Measurements from ENCODE around the gene UBR2. TPM values are rescaled to one million over a fixed set of nuclear protein-coding genes. Genes with fewer than 3 reads are reported as not detected.

UBR2 gene
- total and polyA plus RNA-seq, 9 of the 15 experiments (the other 6 are each of a cell fraction or from before 2014, with no cell fraction given): 9.1 to 38.9 (median 23.4) TPM

DNA sequence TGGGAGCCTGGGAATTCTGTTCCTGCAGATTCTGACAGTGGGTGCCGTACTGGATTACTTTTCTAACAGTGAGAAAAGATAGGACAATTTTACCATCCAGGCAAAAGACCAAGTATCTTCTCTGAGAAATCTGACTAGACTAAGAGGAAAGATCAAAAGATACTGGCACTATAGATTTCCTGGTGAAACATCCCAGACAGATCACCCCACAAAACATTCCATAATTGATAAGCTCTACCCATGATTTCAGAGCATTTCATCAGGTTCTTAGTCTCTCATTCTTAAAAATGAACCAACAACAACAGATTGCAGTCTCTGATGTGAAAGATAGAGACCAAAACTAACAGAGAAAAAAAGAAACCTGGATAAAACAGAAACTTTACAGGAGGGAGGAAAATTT, 13.6 kb upstream of the UBR2 start (continued):
- TF ChIP-seq ARID1B (IDR thresholded peaks at IDR 0.05) (peak; percentile 24; the same call in 1 of the 2 replicates), CEBPG (CRISPR knock-in tag; IDR thresholded peaks at IDR 0.05) (no peak), CEBPG (tag; conservative IDR thresholded peaks at IDR 0.05 in 1 of 2, IDR thresholded peaks at IDR 0.05 in 1 of 2) (peak; percentile 56 to 94; a peak in 3 of 4 replicates), POLR2B (IDR thresholded peaks at IDR 0.05; ENCODE audit: low read depth, partially characterized antibody) (no peak), JUND (IDR thresholded peaks at IDR 0.05; ENCODE audit: borderline replicate concordance, low read depth, low read length) (peak; percentile 17; the same call in 1 of the 2 replicates), JUND (tag; IDR thresholded peaks at IDR 0.05; ENCODE audit: borderline replicate concordance, low read depth, low read length) (no peak), KHSRP (IDR thresholded peaks at IDR 0.05) (no peak; the same call in 1 of the 2 replicates), FOXJ3 (CRISPR knock-in tag; IDR thresholded peaks at IDR 0.05) (no peak), ETV1 (tag; conservative IDR thresholded peaks at IDR 0.05; ENCODE audit: low read depth) (no peak), MTA2 (IDR thresholded peaks at IDR 0.05; ENCODE audit: low read depth) (no peak), SMARCA4 (IDR thresholded peaks at IDR 0.05) (no peak), SUPT5H (IDR thresholded peaks at IDR 0.05) (no peak), CTBP1 (IDR thresholded peaks at IDR 0.05; ENCODE audit: borderline replicate concordance) (peak; percentile 34; the same call in 1 of the 2 replicates), PCBP1 (IDR thresholded peaks at IDR 0.05; ENCODE audit: low read depth, low read length, poor library complexity, severe bottlenecking) (no peak), ATF7 (IDR thresholded peaks at IDR 0.05) (0 out of 2 replicates have a peak, but pooled peaks have one; percentile 54), GABPB2 (CRISPR knock-in tag; conservative IDR thresholded peaks at IDR 0.05) (no peak), MAFG (tag; conservative IDR thresholded peaks at IDR 0.05) (no peak)
- TF ChIP-seq, protein P1, sequence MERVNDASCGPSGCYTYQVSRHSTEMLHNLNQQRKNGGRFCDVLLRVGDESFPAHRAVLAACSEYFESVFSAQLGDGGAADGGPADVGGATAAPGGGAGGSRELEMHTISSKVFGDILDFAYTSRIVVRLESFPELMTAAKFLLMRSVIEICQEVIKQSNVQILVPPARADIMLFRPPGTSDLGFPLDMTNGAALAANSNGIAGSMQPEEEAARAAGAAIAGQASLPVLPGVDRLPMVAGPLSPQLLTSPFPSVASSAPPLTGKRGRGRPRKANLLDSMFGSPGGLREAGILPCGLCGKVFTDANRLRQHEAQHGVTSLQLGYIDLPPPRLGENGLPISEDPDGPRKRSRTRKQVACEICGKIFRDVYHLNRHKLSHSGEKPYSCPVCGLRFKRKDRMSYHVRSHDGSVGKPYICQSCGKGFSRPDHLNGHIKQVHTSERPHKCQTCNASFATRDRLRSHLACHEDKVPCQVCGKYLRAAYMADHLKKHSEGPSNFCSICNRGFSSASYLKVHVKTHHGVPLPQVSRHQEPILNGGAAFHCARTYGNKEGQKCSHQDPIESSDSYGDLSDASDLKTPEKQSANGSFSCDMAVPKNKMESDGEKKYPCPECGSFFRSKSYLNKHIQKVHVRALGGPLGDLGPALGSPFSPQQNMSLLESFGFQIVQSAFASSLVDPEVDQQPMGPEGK (CRISPR knock-in tag; IDR thresholded peaks at IDR 0.05; ENCODE audit: borderline replicate concordance): no peak
- TF ChIP-seq, protein P2, sequence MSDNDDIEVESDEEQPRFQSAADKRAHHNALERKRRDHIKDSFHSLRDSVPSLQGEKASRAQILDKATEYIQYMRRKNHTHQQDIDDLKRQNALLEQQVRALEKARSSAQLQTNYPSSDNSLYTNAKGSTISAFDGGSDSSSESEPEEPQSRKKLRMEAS (CRISPR knock-in tag; IDR thresholded peaks at IDR 0.05): no peak
- TF ChIP-seq, protein P3, sequence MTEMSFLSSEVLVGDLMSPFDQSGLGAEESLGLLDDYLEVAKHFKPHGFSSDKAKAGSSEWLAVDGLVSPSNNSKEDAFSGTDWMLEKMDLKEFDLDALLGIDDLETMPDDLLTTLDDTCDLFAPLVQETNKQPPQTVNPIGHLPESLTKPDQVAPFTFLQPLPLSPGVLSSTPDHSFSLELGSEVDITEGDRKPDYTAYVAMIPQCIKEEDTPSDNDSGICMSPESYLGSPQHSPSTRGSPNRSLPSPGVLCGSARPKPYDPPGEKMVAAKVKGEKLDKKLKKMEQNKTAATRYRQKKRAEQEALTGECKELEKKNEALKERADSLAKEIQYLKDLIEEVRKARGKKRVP (CRISPR knock-in tag; IDR thresholded peaks at IDR 0.05): peak; percentile 68
- TF ChIP-seq, protein P4, sequence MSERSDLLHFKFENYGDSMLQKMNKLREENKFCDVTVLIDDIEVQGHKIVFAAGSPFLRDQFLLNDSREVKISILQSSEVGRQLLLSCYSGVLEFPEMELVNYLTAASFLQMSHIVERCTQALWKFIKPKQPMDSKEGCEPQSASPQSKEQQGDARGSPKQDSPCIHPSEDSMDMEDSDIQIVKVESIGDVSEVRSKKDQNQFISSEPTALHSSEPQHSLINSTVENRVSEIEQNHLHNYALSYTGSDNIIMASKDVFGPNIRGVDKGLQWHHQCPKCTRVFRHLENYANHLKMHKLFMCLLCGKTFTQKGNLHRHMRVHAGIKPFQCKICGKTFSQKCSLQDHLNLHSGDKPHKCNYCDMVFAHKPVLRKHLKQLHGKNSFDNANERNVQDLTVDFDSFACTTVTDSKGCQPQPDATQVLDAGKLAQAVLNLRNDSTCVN (CRISPR knock-in tag; IDR thresholded peaks at IDR 0.05): no peak
- TF ChIP-seq, protein P5, sequence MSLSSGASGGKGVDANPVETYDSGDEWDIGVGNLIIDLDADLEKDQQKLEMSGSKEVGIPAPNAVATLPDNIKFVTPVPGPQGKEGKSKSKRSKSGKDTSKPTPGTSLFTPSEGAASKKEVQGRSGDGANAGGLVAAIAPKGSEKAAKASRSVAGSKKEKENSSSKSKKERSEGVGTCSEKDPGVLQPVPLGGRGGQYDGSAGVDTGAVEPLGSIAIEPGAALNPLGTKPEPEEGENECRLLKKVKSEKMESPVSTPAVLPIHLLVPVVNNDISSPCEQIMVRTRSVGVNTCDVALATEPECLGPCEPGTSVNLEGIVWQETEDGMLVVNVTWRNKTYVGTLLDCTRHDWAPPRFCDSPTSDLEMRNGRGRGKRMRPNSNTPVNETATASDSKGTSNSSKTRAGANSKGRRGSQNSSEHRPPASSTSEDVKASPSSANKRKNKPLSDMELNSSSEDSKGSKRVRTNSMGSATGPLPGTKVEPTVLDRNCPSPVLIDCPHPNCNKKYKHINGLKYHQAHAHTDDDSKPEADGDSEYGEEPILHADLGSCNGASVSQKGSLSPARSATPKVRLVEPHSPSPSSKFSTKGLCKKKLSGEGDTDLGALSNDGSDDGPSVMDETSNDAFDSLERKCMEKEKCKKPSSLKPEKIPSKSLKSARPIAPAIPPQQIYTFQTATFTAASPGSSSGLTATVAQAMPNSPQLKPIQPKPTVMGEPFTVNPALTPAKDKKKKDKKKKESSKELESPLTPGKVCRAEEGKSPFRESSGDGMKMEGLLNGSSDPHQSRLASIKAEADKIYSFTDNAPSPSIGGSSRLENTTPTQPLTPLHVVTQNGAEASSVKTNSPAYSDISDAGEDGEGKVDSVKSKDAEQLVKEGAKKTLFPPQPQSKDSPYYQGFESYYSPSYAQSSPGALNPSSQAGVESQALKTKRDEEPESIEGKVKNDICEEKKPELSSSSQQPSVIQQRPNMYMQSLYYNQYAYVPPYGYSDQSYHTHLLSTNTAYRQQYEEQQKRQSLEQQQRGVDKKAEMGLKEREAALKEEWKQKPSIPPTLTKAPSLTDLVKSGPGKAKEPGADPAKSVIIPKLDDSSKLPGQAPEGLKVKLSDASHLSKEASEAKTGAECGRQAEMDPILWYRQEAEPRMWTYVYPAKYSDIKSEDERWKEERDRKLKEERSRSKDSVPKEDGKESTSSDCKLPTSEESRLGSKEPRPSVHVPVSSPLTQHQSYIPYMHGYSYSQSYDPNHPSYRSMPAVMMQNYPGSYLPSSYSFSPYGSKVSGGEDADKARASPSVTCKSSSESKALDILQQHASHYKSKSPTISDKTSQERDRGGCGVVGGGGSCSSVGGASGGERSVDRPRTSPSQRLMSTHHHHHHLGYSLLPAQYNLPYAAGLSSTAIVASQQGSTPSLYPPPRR (CRISPR knock-in tag; IDR thresholded peaks at IDR 0.05; ENCODE audit: borderline replicate concordance): no peak
